ENCODE data around the gene PRKCG. TPM values are rescaled to one million over a fixed set of nuclear protein-coding genes. Genes with fewer than 3 reads are reported as not detected.

The PRKCG gene
- polyA plus RNA-seq, 1 experiment = 0.09 TPM

DNA sequence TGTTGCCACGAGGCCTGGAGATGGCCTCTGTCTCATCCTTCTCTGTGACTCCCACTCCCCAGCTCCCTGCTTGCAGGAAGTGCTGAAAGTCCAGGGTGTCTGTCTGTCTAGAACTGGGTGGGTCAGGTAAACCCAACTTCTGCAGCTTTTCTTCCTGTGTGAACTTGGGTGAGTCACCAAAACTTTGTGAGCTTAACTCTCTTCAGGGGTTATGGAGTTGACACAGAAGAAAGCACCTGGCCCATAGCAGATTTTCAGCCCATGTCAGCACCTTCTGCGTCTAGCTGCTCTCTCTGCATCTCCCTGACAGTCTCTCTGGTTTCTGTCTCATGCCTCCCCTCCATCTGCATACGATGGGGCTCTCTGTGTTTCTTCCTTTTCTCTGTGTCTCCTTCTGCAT, 22.9 kb downstream of the PRKCG start:
- POLR2A ChIA-PET = no interaction called here
- Histone ChIP-seq H3K9me3 (ENCODE audit: control insufficient read depth, insufficient read depth, low read length) (no peaks in the 10 kb centered on the region; the same call in 1 of the 2 replicates), H3K27me3 (ENCODE audit: control insufficient read depth, insufficient read depth, low read length) (peaks cover 10% of the 10 kb centered on the region), H3K27ac (ENCODE audit: low read depth, low read length) (no peak overlapping the region), H3K4me3 (ENCODE audit: low read depth, low read length) (no peak overlapping the region)
- CTCF ChIA-PET = no interaction called here
- no peak for DNase-seq (ENCODE audit: low read depth, low spot score)
- TF ChIP-seq, protein P1, sequence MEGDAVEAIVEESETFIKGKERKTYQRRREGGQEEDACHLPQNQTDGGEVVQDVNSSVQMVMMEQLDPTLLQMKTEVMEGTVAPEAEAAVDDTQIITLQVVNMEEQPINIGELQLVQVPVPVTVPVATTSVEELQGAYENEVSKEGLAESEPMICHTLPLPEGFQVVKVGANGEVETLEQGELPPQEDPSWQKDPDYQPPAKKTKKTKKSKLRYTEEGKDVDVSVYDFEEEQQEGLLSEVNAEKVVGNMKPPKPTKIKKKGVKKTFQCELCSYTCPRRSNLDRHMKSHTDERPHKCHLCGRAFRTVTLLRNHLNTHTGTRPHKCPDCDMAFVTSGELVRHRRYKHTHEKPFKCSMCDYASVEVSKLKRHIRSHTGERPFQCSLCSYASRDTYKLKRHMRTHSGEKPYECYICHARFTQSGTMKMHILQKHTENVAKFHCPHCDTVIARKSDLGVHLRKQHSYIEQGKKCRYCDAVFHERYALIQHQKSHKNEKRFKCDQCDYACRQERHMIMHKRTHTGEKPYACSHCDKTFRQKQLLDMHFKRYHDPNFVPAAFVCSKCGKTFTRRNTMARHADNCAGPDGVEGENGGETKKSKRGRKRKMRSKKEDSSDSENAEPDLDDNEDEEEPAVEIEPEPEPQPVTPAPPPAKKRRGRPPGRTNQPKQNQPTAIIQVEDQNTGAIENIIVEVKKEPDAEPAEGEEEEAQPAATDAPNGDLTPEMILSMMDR (IDR thresholded peaks at IDR 0.05; ENCODE audit: low read depth, low read length) = no peak

GRCh38 chr19:53905787-53906186, 23.8 kb downstream of the PRKCG start:
- DNase-seq (ENCODE audit: low read depth, low spot score) = no peak
- Histone ChIP-seq H3K9me3 (ENCODE audit: control insufficient read depth, insufficient read depth, low read length) (no peaks in the 10 kb centered on the region; the same call in 1 of the 2 replicates), H3K27me3 (ENCODE audit: control insufficient read depth, insufficient read depth, low read length) (peaks cover 10% of the 10 kb centered on the region), H3K27ac (ENCODE audit: low read depth, low read length) (no peak overlapping the region), H3K4me3 (ENCODE audit: low read depth, low read length) (no peak overlapping the region)
- CTCF ChIA-PET = interaction anchor here (0.6 to 3.2 kb wide), 3 partner anchors 17 to 118 kb away, joined by 3 to 33 read pairs (median 4); no protein-coding TSS in a partner anchor
- TF ChIP-seq, protein P1 (IDR thresholded peaks at IDR 0.05; ENCODE audit: low read depth, low read length) = no peak
- POLR2A ChIA-PET = no interaction called here

- TF ChIP-seq, protein P1 (IDR thresholded peaks at IDR 0.05; ENCODE audit: low read depth, low read length) = peak; percentile 84
- H3K27me3 ChIP-seq (ENCODE audit: control insufficient read depth, insufficient read depth, low read length) = peaks cover 10% of the 10 kb centered on the region
- no peaks in the 10 kb centered on the region; the same call in 1 of the 2 replicates for H3K9me3 ChIP-seq (ENCODE audit: control insufficient read depth, insufficient read depth, low read length)
- H3K4me3 ChIP-seq (ENCODE audit: low read depth, low read length) = no peak overlapping the region
- POLR2A ChIA-PET = no interaction called here
- CTCF ChIA-PET = interaction anchor here (0.6 to 3.2 kb wide), 11 partner anchors 11 to 1712 kb away, joined by 3 to 33 read pairs (median 5); no protein-coding TSS in a partner anchor
- DNase-seq (ENCODE audit: low read depth, low spot score) = no peak
- no peak overlapping the region for H3K27ac ChIP-seq (ENCODE audit: low read depth, low read length)
Measured at GRCh38 chr19:53906211-53907192, 24.5 kb downstream of the PRKCG start.

- no peak for DNase-seq (ENCODE audit: low read depth, low spot score)
- ChIA-PET POLR2A (no interaction called here), CTCF (interaction anchor here (0.6 to 3.2 kb wide), 10 partner anchors 10 to 1713 kb away, joined by 3 to 33 read pairs (median 5); no protein-coding TSS in a partner anchor)
Measured at GRCh38 chr19:53907193-53907581, 25.2 kb downstream of the PRKCG start.

More at GRCh38 chr19:53907193-53907581, 25.2 kb downstream of the PRKCG start:
- no peak overlapping the region for H3K4me3 ChIP-seq (ENCODE audit: low read depth, low read length)
- H3K9me3 ChIP-seq (ENCODE audit: control insufficient read depth, insufficient read depth, low read length) = no peaks in the 10 kb centered on the region; the same call in 1 of the 2 replicates
- peaks cover 10% of the 10 kb centered on the region for H3K27me3 ChIP-seq (ENCODE audit: control insufficient read depth, insufficient read depth, low read length)
- TF ChIP-seq, protein P1 (IDR thresholded peaks at IDR 0.05; ENCODE audit: low read depth, low read length) = no peak
- no peak overlapping the region for H3K27ac ChIP-seq (ENCODE audit: low read depth, low read length)

Measured in AG04450 (cell line).